GM12872 (cell line): ENCODE data around the gene HYDIN.

Experiments used
- CTCF ChIP-seq: IDR thresholded peaks from 3 replicates; pipeline ENCODE4 v1.5.1; 2011; ENCODE audit warnings: low read depth, mild to moderate bottlenecking, low read length, moderate library complexity; ENCODE audit not compliant: insufficient read depth

Gene HYDIN

GRCh38 chr16:70774261-70774660 lies 456.3 kb downstream of the HYDIN start:
- no peak for TF ChIP-seq CTCF

GRCh38 chr16:70772493-70772892 lies 458.0 kb downstream of the HYDIN start:
- TF ChIP-seq CTCF: no peak

- peak; percentile 95 for TF ChIP-seq CTCF
These were observed 459.6 kb downstream of the HYDIN start for GRCh38 chr16:70770626-70771552.

- TF ChIP-seq CTCF: no peak
These were observed 460.3 kb downstream of the HYDIN start for GRCh38 chr16:70770291-70770625.

- TF ChIP-seq CTCF: no peak
These were observed 460.8 kb downstream of the HYDIN start for GRCh38 chr16:70769761-70770160.

GRCh38 chr16:70769131-70769530 lies 461.4 kb downstream of the HYDIN start:
- no peak for TF ChIP-seq CTCF

GRCh38 chr16:70768203-70768580 lies 462.3 kb downstream of the HYDIN start:
- no peak for TF ChIP-seq CTCF
